HG02852 (cell line): Measurements from ENCODE around the gene BLM.
"Not testable (repeated sequence)": the region's sequence is repeated elsewhere in the genome, so short reads cannot be mapped to it uniquely, and the experiment has no call there.

ENCODE experiments used
- ATAC-seq: cut with Tn5 transposase; IDR thresholded peaks from one replicate; pipeline ENCODE4 v1.9.1; 2021; ENCODE audit warnings: mild to moderate bottlenecking, moderate library complexity; ENCODE audit not compliant: unreplicated experiment

Gene BLM

DNA sequence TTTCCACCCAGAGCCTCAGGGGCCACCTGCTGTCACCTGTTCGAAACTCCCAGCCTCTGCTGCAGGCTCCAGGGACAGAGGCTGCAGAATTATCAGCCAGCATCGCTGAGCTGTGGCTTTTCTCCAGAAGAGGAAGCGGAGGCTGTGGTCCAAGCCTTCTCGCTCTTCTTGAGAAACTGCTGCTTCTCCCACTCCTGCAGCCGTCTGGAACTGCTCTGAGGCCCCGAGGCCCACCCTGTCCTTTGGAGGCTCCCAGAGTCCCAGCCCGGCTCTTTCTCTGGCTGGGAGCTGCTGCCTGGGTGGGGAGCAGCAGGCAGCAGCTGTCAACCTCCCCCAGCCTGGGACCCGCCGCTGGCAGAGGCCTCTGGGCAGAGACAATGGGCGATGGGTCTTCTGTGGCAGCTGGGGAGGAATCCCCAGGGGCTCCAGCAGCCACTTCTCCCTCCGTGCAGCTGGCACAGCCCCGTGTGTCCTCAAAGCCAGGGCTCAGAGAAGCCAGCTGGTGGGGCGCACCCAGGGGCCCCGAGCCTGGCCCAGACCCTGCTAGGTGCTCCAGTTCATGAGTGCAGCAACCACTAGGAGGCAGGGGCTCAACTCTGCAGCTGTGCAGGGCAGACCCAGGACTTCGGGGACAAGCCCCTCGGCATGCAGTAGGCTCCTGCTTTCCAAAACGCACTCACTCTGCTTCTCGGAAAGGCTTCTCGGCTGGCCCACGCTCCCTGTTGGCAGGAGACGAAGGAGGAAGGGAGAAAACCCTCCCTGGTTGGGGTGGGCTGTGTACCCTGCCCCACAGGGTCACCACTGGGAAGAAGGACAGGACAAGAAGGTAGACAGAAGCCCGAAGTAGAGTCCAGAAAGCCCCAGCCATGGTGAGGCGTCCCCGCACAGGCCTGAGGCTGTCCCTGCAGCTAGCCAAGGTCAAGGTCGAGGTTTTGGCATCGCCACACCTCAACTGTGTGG lies 101.4 kb downstream of the BLM start:
- ATAC-seq, result no peak

DNA sequence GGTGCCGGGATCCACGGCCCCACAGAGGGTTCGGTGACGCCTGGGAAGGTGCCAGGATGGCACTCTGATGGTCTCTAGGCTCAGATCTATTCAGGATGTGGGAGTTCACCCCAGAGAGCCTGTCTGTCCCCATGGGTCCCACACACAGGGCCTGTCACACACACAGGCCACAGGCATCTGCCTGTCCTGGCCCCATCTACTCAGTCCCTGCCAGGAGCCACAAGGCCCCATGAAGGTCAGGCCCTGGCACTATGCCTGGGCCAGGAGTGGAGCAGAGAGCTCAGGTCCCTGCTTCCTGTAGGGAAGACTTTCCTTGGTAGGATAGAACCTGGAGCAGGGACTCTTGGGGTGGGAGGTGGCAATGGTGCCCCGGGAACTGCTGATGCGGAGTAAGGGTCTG lies 102.2 kb downstream of the BLM start:
- ATAC-seq, result no peak

DNA sequence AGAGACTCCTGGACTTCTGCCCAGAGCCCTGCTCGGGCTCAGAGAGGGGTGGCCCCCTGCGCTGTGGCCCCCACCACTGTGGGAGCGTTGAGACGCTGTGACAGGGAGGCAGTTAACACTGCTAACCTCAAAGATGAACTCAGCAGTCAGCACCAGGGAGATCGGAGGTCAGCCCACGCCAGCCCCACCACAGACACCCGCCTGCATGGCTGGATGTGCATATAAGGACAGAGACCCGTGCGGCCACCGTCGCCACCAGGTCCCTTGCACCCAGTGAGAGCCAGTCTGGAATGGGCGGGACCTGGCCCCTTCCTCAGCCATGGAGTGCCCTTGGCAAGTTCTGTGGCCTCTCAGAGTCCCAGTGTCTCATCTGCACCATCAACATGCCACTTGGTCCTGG lies 102.7 kb downstream of the BLM start:
- ATAC-seq, result no peak

DNA sequence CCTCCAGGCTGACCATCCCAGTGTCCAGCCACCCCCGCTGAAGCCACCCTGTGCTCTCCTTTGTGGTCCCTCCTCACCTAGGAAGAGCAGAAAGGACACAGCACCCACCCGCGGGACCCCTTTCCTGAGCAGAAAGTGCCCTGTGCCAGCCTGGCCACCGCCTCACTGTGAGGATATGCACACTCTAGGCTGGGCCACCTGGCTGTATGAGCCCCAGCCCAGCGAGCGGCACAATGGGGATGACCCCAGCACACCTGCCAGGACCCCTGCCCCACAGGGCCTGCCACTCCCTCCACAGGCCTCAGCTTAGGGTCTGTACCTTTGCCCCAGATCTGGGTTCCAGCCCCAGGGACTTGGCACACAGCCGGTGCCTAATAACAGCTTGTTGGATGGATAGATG lies 103.3 kb downstream of the BLM start:
- no peak for ATAC-seq

DNA sequence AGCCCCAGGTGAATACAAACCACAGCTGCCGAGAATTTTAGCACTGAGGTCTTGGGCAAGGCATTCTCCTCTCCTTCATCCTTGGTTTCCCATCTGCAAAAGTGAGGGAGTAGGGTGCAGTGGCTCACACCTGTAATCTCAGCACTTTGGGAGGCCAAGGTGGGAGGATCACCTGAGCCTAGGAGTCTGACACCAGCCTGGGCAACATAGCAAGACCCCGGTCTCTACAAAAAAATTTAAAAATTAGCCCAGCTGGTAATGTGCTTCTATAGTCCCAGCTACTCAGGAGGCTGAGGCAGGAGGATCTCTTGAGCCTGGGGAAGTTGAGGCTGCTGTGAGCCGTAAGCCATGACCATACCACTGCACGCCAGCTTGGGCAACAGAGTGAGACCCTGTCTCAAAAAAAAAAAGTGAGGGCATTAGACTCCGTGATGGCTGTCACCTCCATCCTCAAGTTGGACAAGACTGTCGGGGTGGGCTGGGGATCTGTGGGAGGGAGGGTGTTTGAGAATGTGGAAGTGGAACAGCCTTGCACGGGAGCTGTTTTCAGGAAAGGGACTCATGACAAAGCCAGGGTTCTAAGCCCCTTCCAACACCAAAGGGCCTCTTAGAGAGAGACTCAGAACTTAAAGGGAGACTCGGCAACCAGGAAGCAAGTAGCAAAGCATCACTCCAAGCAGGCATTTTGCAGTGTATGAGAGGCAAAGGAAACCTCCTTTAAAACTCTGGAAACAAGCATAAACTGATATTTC lies 105.2 kb downstream of the BLM start:
- no peak for ATAC-seq

DNA sequence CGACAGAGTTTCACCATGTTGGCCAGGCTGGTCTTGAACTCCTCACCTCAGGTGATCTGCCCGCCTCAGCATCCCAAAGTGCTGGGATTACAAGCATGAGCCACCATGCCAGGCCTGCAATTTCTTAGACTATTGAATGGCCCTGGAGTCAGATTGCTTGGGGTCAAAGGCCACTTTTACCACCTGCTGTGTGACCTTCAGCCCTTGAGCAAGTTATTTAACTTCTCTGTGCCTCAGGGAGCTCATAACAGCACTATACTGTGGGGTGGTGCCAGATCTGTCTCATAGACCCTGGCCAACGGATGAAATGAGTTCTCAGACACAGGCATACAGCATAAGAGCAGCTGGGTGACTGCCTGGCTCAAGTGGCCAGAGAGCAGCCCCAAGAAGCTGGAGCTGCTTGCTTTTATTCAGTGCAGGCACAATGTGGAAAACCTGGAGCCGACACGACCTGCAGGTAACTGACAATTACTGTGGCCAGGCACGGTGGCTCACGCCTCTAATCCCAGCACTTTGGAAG lies 106.4 kb downstream of the BLM start:
- ATAC-seq, result no peak

DNA sequence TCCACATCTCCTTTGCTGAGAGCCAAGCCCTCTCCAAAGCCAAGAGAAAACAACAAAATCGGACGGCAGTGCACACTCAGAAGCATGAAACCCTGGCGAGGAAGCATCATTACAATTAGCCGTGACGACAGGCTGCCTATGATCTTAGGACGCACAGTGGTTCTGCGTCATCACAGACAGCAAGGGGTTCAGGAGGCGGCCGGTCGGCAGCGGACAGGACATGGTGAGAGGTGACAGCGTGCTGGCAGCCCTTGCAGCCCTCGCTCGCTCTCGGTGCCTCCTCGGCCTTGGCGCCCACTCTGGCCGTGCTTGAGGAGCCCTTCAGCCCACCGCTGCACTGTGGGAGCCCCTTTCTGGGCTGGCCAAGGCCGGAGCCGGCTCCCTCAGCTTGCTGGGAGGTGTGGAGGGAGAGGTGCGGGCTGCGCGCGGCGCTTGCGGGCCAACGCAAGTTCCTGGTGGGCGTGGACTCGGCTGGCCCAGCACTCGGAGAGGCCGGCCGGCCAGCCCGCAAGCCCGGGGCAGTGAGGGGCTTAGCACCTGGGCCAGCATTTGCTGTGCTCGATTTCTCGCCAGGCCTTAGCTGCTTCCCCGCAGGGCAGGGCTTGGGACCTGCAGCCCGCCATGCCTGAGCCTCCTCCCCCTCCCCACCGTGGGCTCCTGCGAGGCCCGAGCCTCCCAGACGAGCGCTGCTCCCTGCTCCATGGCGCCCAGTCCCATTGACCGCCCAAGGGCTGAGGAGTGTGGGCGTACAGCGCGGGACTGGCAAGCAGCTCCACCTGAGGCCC lies 108.2 kb downstream of the BLM start:
- ATAC-seq, result not testable (repeated sequence)

DNA sequence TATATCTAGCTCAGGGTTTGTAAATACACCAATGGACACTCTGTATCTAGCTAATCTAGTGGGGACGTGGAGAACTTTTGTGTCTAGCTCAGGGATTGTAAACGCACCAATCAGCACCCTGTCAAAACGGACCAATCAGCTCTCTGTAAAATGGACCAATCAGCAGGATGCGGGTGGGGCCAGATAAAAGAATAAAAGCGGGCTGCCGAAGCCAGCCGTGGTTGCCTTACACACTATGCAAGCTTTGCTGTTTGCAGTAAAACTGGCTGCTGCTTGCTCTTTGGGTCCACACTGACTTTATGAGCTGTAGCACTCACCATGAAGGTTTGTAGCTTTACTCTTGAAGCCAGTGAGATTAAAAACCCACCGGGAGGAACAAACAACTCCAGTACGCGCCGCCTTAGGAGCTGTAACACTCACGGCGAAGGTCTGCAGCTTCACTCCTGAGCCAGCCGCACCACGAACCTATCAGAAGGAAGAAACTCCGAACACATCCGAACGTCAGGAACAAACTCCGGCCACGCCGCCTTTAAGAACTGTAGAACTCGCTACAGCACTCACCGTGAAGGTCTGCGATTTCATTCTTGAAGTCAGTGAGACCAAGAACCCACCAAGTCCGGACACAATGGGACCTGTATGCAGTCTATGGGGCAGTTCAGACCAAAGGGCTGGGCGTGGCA lies 109.2 kb downstream of the BLM start:
- not testable (repeated sequence) for ATAC-seq

DNA sequence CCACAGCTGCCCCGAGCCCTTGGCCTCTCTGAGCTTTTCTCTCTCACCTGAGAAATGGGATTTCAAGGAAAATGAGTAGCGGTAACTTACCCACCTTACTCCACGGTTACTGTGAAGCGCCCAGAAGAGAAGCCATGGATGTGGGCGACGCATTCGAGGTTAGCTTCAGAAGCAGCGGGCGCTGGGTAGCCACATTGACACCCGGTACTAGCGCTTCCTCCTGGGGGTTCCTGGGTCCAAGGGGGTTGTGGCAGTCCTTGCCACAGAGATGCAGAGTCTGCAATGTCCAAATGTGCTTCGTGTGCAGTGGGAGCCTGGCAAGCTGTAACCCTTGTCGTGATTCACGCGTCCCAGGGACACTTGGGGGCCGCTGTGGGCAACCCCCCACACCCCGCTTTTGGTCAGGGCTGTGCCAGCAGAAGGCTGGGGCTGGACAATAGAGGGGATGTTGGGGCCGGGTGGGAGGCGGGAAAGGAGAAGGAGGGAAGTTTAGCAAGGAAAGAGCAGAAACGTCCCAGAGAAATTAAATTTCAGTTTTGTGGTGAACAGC lies 109.8 kb downstream of the BLM start:
- no peak for ATAC-seq

DNA sequence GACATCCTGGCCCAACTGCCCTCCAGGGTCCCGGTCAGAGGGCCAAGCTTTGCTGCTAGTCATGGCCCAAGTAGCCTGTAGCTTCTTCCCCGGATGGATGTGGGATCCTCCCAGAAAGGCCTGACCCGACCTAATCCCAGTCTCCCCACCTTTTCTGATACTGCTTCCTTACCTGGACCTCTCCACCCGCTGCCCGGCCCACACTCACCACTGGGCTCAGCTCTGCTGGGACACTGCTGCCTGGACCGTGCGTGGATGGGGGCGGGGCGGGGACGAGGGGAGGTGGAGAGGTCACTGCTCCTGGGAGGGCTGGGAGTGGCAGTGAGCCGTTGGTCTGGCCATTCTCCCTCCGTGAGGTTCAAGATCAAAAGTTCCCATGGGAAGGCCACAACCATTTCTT lies 111.0 kb downstream of the BLM start:
- ATAC-seq, result no peak

DNA sequence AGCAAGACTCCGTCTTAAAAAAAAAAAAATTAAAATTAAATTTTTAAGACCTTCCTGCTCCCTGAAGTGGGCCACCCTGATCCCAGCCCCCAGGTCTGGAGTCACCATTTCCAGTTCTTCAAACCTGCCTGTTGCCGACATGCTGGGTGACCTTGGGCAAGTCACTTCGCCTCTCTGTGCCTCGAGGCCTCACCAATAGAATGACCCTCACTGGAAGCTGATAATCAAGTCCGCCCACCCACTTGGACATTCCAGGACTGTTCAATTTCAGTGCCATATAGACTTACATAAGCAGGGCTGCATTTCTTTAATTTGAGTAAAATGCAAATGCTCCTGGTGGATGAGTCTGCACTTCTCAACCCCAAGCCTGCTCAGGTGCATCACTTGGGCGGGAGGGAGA lies 112.0 kb downstream of the BLM start:
- ATAC-seq, result no peak

DNA sequence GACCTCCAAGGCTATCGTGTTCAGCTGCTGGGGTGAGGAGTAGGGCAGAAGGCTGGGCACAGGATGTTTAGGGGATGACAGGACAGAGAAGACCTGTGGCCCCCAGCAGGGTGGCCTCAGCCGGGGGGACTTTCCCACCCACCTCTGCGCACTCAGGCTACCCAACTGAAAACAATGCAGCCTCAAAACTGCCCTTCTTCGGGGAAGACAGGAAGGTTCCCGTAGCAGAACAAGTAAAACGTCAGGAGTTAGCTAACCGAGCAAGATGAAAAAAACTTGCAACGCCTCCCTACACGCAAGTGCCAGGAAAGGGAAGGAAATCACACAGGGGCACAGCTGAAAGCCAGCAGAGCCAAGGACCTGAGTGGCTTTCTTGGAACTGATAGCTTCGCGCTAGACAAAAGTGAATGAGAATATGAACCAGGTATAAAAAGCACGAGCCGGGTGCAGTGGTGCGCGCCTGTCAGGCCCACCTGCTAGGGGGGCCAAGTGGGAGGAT lies 112.8 kb downstream of the BLM start:
- ATAC-seq, result no peak

DNA sequence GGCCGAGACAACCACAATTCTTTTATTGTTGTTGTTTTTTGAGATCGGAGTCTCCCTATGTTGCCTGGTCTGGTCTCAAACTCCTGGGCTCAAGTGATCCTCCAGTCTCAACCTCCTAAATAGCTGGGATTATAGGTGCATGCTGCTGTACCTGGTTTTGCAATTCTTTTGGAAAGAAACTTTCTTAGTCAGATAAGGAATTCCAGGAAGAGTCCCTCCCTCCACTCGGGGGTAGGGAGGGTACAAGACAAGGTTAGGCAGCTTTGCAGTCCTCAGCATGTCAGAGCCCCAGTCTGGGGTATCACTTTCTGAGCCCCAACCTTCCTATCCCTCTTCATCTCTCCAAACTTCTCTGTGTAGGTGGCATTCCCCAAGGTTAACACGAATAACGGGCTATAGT lies 117.5 kb downstream of the BLM start:
- no peak for ATAC-seq

DNA sequence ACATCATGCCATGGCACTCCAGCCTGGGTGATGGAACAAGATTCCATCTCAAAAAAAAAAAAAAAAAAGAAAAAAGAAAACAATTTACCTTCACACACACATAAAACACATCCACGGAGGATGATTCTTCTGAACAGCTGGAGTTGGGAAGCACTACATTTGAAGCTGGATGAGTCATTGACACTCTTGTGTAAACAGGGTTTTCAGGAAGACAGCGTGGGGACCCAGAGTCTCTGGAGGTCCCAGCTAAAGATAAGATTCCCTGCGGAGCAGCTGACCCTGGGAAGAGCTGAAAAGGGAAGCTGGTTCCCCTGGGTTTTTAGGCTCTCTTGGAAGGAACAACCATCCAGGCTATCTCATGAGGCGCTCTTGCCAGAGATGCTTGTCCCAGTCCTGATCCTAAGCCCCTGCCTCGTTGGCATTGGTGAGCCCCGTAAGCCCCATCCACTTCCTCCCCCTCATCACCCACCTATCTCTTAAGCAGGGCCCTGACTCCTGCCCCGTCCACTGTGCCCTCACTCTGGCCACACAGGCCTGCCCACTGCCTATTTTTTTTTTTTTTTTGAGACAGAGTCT lies 119.2 kb downstream of the BLM start:
- no peak for ATAC-seq

DNA sequence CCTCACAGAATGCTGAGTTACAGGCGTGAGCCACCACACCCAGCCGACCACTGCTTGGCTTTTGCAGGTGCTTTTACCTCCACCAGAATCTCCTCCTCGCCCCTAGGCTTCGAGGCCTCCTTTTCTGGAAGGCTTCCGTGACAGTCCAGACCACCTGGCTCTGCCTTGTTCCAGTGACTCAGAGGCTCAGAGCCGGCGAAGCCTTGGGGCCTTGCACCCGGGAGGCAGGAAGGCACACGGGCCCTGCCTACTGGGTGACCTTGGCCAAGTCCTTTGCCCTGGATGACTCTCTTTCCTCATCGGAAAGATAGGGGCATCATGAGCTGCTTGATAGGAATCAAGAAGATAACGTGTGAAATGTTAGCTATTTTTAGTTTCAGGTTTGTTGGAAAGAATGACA lies 119.9 kb downstream of the BLM start:
- ATAC-seq, result no peak

DNA sequence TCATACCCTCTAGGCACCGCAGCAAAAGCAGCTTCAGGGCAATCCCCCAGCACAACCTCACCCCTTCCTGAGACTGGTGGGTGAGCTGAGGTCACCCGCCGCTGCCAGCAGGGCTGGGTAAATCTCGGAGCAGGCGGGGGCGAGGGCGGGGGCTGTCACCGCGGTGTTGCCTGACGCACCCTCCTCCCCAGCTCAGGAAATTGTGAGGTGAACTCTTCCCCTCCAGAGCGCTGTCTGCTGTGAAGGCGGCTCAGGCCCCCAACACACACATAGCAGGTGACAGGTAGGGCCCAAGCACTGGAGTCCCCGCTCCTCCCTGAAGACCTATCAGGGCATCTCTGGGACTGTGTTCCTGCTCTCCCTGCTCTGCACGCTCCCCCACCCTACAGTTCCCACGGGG lies 121.0 kb downstream of the BLM start:
- no peak for ATAC-seq

DNA sequence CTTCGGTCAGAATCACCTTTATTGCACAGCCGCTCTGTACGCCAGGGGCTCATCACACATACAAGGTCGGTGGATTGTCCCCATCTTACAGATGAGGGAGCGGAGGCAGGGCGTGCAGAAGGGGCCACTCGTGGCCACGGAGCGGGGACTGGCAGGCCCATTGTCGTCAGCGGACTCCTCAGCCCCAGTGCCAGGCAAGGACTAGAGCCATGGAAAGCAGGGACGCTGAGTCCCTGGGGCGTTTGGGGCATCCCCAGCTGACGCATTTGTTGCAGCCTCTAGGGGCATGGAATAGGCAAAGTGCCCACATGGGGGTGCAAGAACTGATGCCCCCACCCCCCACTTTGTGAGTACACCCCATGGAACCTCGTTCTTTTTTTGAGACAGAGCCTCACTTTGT lies 121.4 kb downstream of the BLM start:
- no peak for ATAC-seq

DNA sequence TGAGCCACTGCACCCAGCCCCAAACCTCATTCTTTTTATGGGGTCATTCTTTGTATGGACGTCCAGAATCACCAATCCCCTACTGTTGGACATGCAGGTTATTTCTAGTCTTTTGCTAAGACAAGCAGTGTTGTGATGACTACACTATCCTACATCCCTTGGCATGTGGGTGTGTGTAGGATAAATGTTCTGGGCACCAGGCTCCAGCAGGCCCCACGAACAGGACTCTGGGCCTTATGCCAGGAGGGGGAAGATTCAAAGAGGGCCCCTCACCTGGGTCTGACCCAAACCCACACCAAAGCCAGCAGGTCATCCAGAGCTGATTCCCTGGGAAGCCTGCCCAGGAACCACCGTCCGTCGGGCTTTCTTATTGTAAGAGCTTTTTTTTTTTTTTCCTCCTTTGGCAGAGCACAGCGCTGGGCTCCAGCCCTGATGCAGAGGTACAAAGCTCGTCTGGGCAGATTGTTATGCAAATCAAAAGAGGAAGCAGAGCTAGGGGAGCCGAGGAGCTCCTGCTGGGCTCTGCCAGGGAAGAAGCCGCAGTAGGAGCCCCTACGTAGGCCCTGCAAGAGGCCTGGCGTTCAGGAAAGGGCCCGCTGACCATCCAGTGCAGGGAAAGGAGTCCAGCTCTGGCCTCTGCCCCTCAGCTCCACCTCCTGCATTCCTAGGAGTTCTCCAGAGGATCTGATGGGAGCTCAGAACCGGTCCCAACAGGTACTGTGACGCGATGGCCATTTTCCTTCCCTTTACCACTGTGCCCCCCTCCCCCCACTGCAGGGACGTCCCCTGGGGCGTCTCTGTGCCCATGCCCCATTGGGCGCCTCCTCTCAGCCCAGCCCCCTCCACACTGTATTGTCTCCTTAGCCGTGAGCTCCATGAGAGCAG lies 122.3 kb downstream of the BLM start:
- no peak for ATAC-seq
